ENCODE measurements around the gene RASL11B.

The RASL11B gene

GRCh38 chr4:52894443-52894842 is 32.3 kb downstream of the RASL11B start:
- Histone ChIP-seq H3K18ac (ENCODE audit: low read length) (no peak overlapping the region), H3K56ac (ENCODE audit: low read length) (no peak overlapping the region), H3K27me3 (ENCODE audit: insufficient read depth, low read length, poor library complexity) (no peaks in the 10 kb centered on the region), H3K79me2 (ENCODE audit: control insufficient read depth, insufficient read depth, low read length) (no peaks in the 10 kb centered on the region), H3K4me1 (ENCODE audit: control insufficient read depth, low read depth, low read length) (no peaks in the 10 kb centered on the region), H3K4me3 (ENCODE audit: low read length) (no peak overlapping the region), H3K23ac (ENCODE audit: low read length) (no peak overlapping the region), H4K8ac (ENCODE audit: low read depth, low read length) (no peak overlapping the region), H2BK5ac (ENCODE audit: low read length) (no peak overlapping the region), H3K36me3 (ENCODE audit: control insufficient read depth, insufficient read depth, low read length) (no peaks in the 10 kb centered on the region), H2BK120ac (ENCODE audit: low read depth, low read length) (no peak overlapping the region), H3K4me2 (ENCODE audit: low read length) (no peak overlapping the region), H2BK15ac (replicated peaks; ENCODE audit: low read depth) (no peak overlapping the region), H3K79me1 (ENCODE audit: low read length) (no peaks in the 10 kb centered on the region), H3K4ac (ENCODE audit: low read depth, low read length) (no peak overlapping the region), H3K27ac (ENCODE audit: low read depth, low read length) (no peak overlapping the region), H3K9ac (ENCODE audit: low read length) (no peak overlapping the region), H4K5ac (ENCODE audit: low read length) (no peak overlapping the region), H2AK5ac (ENCODE audit: low read length) (no peak overlapping the region)
- no peak for DNase-seq
- no CpG with 5 or more reads among the region's 1 CpG for WGBS (ENCODE audit: extremely low coverage, insufficient coverage, low lambda C conversion rate)

- no peaks in the 10 kb centered on the region for H3K79me2 ChIP-seq (ENCODE audit: control insufficient read depth, insufficient read depth, low read length)
- no peak overlapping the region for H3K4ac ChIP-seq (ENCODE audit: low read depth, low read length)
- H2BK15ac ChIP-seq (replicated peaks; ENCODE audit: low read depth) = no peak overlapping the region
- H3K9ac ChIP-seq (ENCODE audit: low read length) = no peak overlapping the region
- no peak overlapping the region for H3K23ac ChIP-seq (ENCODE audit: low read length)
- no peak overlapping the region for H4K8ac ChIP-seq (ENCODE audit: low read depth, low read length)
- no peaks in the 10 kb centered on the region for H3K27me3 ChIP-seq (ENCODE audit: insufficient read depth, low read length, poor library complexity)
- H2BK5ac ChIP-seq (ENCODE audit: low read length) = no peak overlapping the region
- no peaks in the 10 kb centered on the region for H3K79me1 ChIP-seq (ENCODE audit: low read length)
- H3K4me1 ChIP-seq (ENCODE audit: control insufficient read depth, low read depth, low read length) = no peaks in the 10 kb centered on the region
- H3K56ac ChIP-seq (ENCODE audit: low read length) = no peak overlapping the region
- no peak for DNase-seq
- no peak overlapping the region for H2BK120ac ChIP-seq (ENCODE audit: low read depth, low read length)
- H3K18ac ChIP-seq (ENCODE audit: low read length) = no peak overlapping the region
- no peak overlapping the region for H2AK5ac ChIP-seq (ENCODE audit: low read length)
- H3K4me2 ChIP-seq (ENCODE audit: low read length) = no peak overlapping the region
- no peak overlapping the region for H3K4me3 ChIP-seq (ENCODE audit: low read length)
- H3K36me3 ChIP-seq (ENCODE audit: control insufficient read depth, insufficient read depth, low read length) = no peaks in the 10 kb centered on the region
- no peak overlapping the region for H4K5ac ChIP-seq (ENCODE audit: low read length)
- H3K27ac ChIP-seq (ENCODE audit: low read depth, low read length) = no peak overlapping the region
- WGBS (ENCODE audit: extremely low coverage, insufficient coverage, low lambda C conversion rate) = no CpG with 5 or more reads among the region's 4 CpGs
These were observed 41.2 kb downstream of the RASL11B start for GRCh38 chr4:52903273-52903672.

- H4K8ac ChIP-seq (ENCODE audit: low read depth, low read length) = no peak overlapping the region
- H2AK5ac ChIP-seq (ENCODE audit: low read length) = no peak overlapping the region
These were observed 42.3 kb downstream of the RASL11B start for GRCh38 chr4:52904421-52904820.

GRCh38 chr4:52907510-52907909 is 45.4 kb downstream of the RASL11B start:
- H4K5ac ChIP-seq (ENCODE audit: low read length) = no peak overlapping the region
- no peak overlapping the region for H2BK15ac ChIP-seq (replicated peaks; ENCODE audit: low read depth)
- H3K4me2 ChIP-seq (ENCODE audit: low read length) = no peak overlapping the region
- H2BK120ac ChIP-seq (ENCODE audit: low read depth, low read length) = no peak overlapping the region
- no peaks in the 10 kb centered on the region for H3K79me2 ChIP-seq (ENCODE audit: control insufficient read depth, insufficient read depth, low read length)
- no peak overlapping the region for H3K9ac ChIP-seq (ENCODE audit: low read length)
- H4K8ac ChIP-seq (ENCODE audit: low read depth, low read length) = no peak overlapping the region
- no CpG with 5 or more reads among the region's 2 CpGs for WGBS (ENCODE audit: extremely low coverage, insufficient coverage, low lambda C conversion rate)
- no peaks in the 10 kb centered on the region for H3K79me1 ChIP-seq (ENCODE audit: low read length)
- no peak overlapping the region for H3K4me3 ChIP-seq (ENCODE audit: low read length)
- H3K56ac ChIP-seq (ENCODE audit: low read length) = no peak overlapping the region
- no peak overlapping the region for H3K4ac ChIP-seq (ENCODE audit: low read depth, low read length)
- no peak overlapping the region for H2AK5ac ChIP-seq (ENCODE audit: low read length)
- no peak for DNase-seq
- H3K36me3 ChIP-seq (ENCODE audit: control insufficient read depth, insufficient read depth, low read length) = no peaks in the 10 kb centered on the region
- no peaks in the 10 kb centered on the region for H3K27me3 ChIP-seq (ENCODE audit: insufficient read depth, low read length, poor library complexity)
- H2BK5ac ChIP-seq (ENCODE audit: low read length) = no peak overlapping the region
- H3K23ac ChIP-seq (ENCODE audit: low read length) = no peak overlapping the region
- H3K27ac ChIP-seq (ENCODE audit: low read depth, low read length) = no peak overlapping the region
- no peak overlapping the region for H3K18ac ChIP-seq (ENCODE audit: low read length)
- no peaks in the 10 kb centered on the region for H3K4me1 ChIP-seq (ENCODE audit: control insufficient read depth, low read depth, low read length)

More at GRCh38 chr4:52904421-52904820, 42.3 kb downstream of the RASL11B start:
- no peak overlapping the region for H3K56ac ChIP-seq (ENCODE audit: low read length)
- no peak overlapping the region for H2BK120ac ChIP-seq (ENCODE audit: low read depth, low read length)
- no peak overlapping the region for H3K4ac ChIP-seq (ENCODE audit: low read depth, low read length)
- H3K18ac ChIP-seq (ENCODE audit: low read length) = no peak overlapping the region
- no peak overlapping the region for H3K4me2 ChIP-seq (ENCODE audit: low read length)
- no peak for DNase-seq
- no peak overlapping the region for H3K23ac ChIP-seq (ENCODE audit: low read length)
- H2BK5ac ChIP-seq (ENCODE audit: low read length) = no peak overlapping the region
- no peaks in the 10 kb centered on the region for H3K79me2 ChIP-seq (ENCODE audit: control insufficient read depth, insufficient read depth, low read length)
- no CpG with 5 or more reads among the region's 4 CpGs for WGBS (ENCODE audit: extremely low coverage, insufficient coverage, low lambda C conversion rate)
- no peak overlapping the region for H2BK15ac ChIP-seq (replicated peaks; ENCODE audit: low read depth)
- no peaks in the 10 kb centered on the region for H3K27me3 ChIP-seq (ENCODE audit: insufficient read depth, low read length, poor library complexity)
- H4K5ac ChIP-seq (ENCODE audit: low read length) = no peak overlapping the region
- no peaks in the 10 kb centered on the region for H3K4me1 ChIP-seq (ENCODE audit: control insufficient read depth, low read depth, low read length)
- no peak overlapping the region for H3K4me3 ChIP-seq (ENCODE audit: low read length)
- H3K36me3 ChIP-seq (ENCODE audit: control insufficient read depth, insufficient read depth, low read length) = no peaks in the 10 kb centered on the region
- H3K79me1 ChIP-seq (ENCODE audit: low read length) = no peaks in the 10 kb centered on the region
- no peak overlapping the region for H3K27ac ChIP-seq (ENCODE audit: low read depth, low read length)
- no peak overlapping the region for H3K9ac ChIP-seq (ENCODE audit: low read length)

- no peaks in the 10 kb centered on the region for H3K36me3 ChIP-seq (ENCODE audit: control insufficient read depth, insufficient read depth, low read length)
- no peak overlapping the region for H3K18ac ChIP-seq (ENCODE audit: low read length)
- H3K4me3 ChIP-seq (ENCODE audit: low read length) = no peak overlapping the region
- no peak overlapping the region for H3K56ac ChIP-seq (ENCODE audit: low read length)
- H3K4ac ChIP-seq (ENCODE audit: low read depth, low read length) = no peak overlapping the region
- no peak overlapping the region for H2BK120ac ChIP-seq (ENCODE audit: low read depth, low read length)
- no peak overlapping the region for H4K8ac ChIP-seq (ENCODE audit: low read depth, low read length)
- no peaks in the 10 kb centered on the region for H3K79me1 ChIP-seq (ENCODE audit: low read length)
- no peak overlapping the region for H2BK5ac ChIP-seq (ENCODE audit: low read length)
- peaks cover 9% of the 10 kb centered on the region for H3K4me1 ChIP-seq (ENCODE audit: control insufficient read depth, low read depth, low read length)
- peak; percentile 44 for DNase-seq
- H3K23ac ChIP-seq (ENCODE audit: low read length) = no peak overlapping the region
- no peak overlapping the region for H4K5ac ChIP-seq (ENCODE audit: low read length)
- peak overlapping the region; percentile 57 for H2BK15ac ChIP-seq (replicated peaks; ENCODE audit: low read depth)
- no peaks in the 10 kb centered on the region for H3K79me2 ChIP-seq (ENCODE audit: control insufficient read depth, insufficient read depth, low read length)
- no peak overlapping the region for H2AK5ac ChIP-seq (ENCODE audit: low read length)
- H3K4me2 ChIP-seq (ENCODE audit: low read length) = no peak overlapping the region
- H3K9ac ChIP-seq (ENCODE audit: low read length) = no peak overlapping the region
- H3K27me3 ChIP-seq (ENCODE audit: insufficient read depth, low read length, poor library complexity) = no peaks in the 10 kb centered on the region
- H3K27ac ChIP-seq (ENCODE audit: low read depth, low read length) = no peak overlapping the region
These were observed 48.0 kb downstream of the RASL11B start for GRCh38 chr4:52910115-52910514.

GRCh38 chr4:52911684-52912294 is 49.7 kb downstream of the RASL11B start:
- H3K18ac ChIP-seq (ENCODE audit: low read length) = no peak overlapping the region
- H4K5ac ChIP-seq (ENCODE audit: low read length) = no peak overlapping the region
- peak; percentile 95 for DNase-seq
- no peak overlapping the region for H2BK15ac ChIP-seq (replicated peaks; ENCODE audit: low read depth)
- H2BK5ac ChIP-seq (ENCODE audit: low read length) = no peak overlapping the region
- H3K27ac ChIP-seq (ENCODE audit: low read depth, low read length) = no peak overlapping the region
- H2AK5ac ChIP-seq (ENCODE audit: low read length) = no peak overlapping the region
- WGBS (ENCODE audit: extremely low coverage, insufficient coverage, low lambda C conversion rate) = no CpG with 5 or more reads among the region's 3 CpGs
- no peaks in the 10 kb centered on the region for H3K36me3 ChIP-seq (ENCODE audit: control insufficient read depth, insufficient read depth, low read length)
- peaks cover 9% of the 10 kb centered on the region for H3K4me1 ChIP-seq (ENCODE audit: control insufficient read depth, low read depth, low read length)
- H3K4me3 ChIP-seq (ENCODE audit: low read length) = no peak overlapping the region
- H3K56ac ChIP-seq (ENCODE audit: low read length) = no peak overlapping the region
- H3K4me2 ChIP-seq (ENCODE audit: low read length) = no peak overlapping the region
- H3K23ac ChIP-seq (ENCODE audit: low read length) = no peak overlapping the region
- no peaks in the 10 kb centered on the region for H3K79me1 ChIP-seq (ENCODE audit: low read length)
- no peak overlapping the region for H3K4ac ChIP-seq (ENCODE audit: low read depth, low read length)
- H3K27me3 ChIP-seq (ENCODE audit: insufficient read depth, low read length, poor library complexity) = no peaks in the 10 kb centered on the region
- H4K8ac ChIP-seq (ENCODE audit: low read depth, low read length) = no peak overlapping the region
- H3K79me2 ChIP-seq (ENCODE audit: control insufficient read depth, insufficient read depth, low read length) = no peaks in the 10 kb centered on the region
- no peak overlapping the region for H3K9ac ChIP-seq (ENCODE audit: low read length)
- no peak overlapping the region for H2BK120ac ChIP-seq (ENCODE audit: low read depth, low read length)

Data from mesendoderm (in vitro differentiated cells).